Testis (tissue), 3 donors: ENCODE measurements around the gene ADARB1. TPM values are rescaled to one million over a fixed set of nuclear protein-coding genes. Genes with fewer than 3 reads are reported as not detected.
A peak's percentile ranks its signal among the peaks of the same experiment; 100 is the strongest.

Experiments used
- DNase-seq: peaks from one replicate; pipeline ENCODE4 v3.0.0-alpha.2; 2019
- H3K27ac ChIP-seq, 2 donors: fragments of 200-600 bp; sonication (generic); one replicate each; pipeline ENCODE4 v1.5.1; 2019
- H3K27me3 ChIP-seq: fragments of 200-600 bp; sonication (generic); one replicate; pipeline ENCODE4 v1.5.1; 2019
- H3K36me3 ChIP-seq: fragments of 200-600 bp; sonication (generic); one replicate; pipeline ENCODE4 v1.5.1; 2017; ENCODE audit warnings: low read depth; ENCODE audit errors: missing control alignments
- H3K4me1 ChIP-seq: fragments of 200-600 bp; sonication (generic); one replicate; pipeline ENCODE4 v1.5.1; 2019
- H3K4me3 ChIP-seq, 2 donors: fragments of 200-600 bp; sonication (generic); one replicate each; pipeline ENCODE4 v1.5.1; 2017 to 2019
- H3K9me3 ChIP-seq: fragments of 200-600 bp; sonication (generic); one replicate; pipeline ENCODE4 v1.5.1; 2017
- CTCF ChIP-seq, 3 experiments: fragments of 450-650 bp in 2 of 3; fragments of 200-600 bp in 1 of 3; sonication (generic) in 1 of 3; IDR thresholded peaks; one replicate each; pipeline ENCODE4 v1.5.1; 2016 to 2019; ENCODE audit warnings: antibody characterized with exemption in 3 of 3, mild to moderate bottlenecking in 2 of 3, moderate library complexity in 1 of 3
- POLR2A ChIP-seq: fragments of 450-650 bp; IDR thresholded peaks from one replicate; pipeline ENCODE4 v1.6.1; 2017; ENCODE audit warnings: antibody characterized with exemption, mild to moderate bottlenecking, moderate library complexity
- WGBS, 2 donors: methylation state at CpG; one replicate each; pipeline ENCODE4 v1.1.5; 2018; 5-methylcytosine and 5-hydroxymethylcytosine counted together
- intact Hi-C: fragments of 100-400 bp; cut with DNase I; formaldehyde crosslinking; loops from one replicate; pipeline ENCODE4 v1.15.1; 2023; ENCODE audit warnings: low total_unique reads
- polyA plus RNA-seq: library from polyadenylated mRNA; stranded (reverse); fragments of 350-450 nt; fragmentation: Illumina TruSeq; extraction: RNeasy Lipid Tissue Mini Kit (QIAGEN cat#74804); gene quantifications from one replicate; pipeline ENCODE4 v1.2.3, GENCODE V29; 2014; ENCODE audit warnings: low read depth, low replicate concordance; ENCODE audit not compliant: insufficient read depth
- total RNA-seq, 2 donors: library from RNA; depleted of rRNA; stranded (reverse); fragments of >200 nt; gene quantifications; one replicate each; pipeline ENCODE4 v1.2.3, GENCODE V29; 2016

ADARB1 gene
- total and polyA plus RNA-seq, 3 donors from 2014 or later, result 17.6 to 23.0 (median 17.6) TPM

GRCh38 chr21:45246386-45247320 lies 172.3 kb downstream of the ADARB1 start:
- 84 to 85% methylated on average over 19 to 20 of the region's 20 CpGs for WGBS, 2 donors
- Histone ChIP-seq H3K27me3 (no peaks in the 10 kb centered on the region), H3K27ac (no peak overlapping the region), H3K9me3 (no peaks in the 10 kb centered on the region), H3K36me3 (no peaks in the 10 kb centered on the region), H3K4me3 (no peak overlapping the region), H3K4me1 (peaks cover 9% of the 10 kb centered on the region)
- no peak for TF ChIP-seq CTCF (IDR thresholded peaks at IDR 0.05)
- no peak for TF ChIP-seq POLR2A
- intact Hi-C loops, result no loop called here
- DNase-seq, result no peak

GRCh38 chr21:45248301-45248892 lies 174.0 kb downstream of the ADARB1 start:
- H3K4me1 ChIP-seq, result peaks cover 9% of the 10 kb centered on the region
- H3K9me3 ChIP-seq, result no peaks in the 10 kb centered on the region
- DNase-seq, result no peak
- no peaks in the 10 kb centered on the region for H3K36me3 ChIP-seq
- no peak overlapping the region for H3K27ac ChIP-seq
- no peak overlapping the region for H3K4me3 ChIP-seq
- intact Hi-C loops, result no loop called here
- H3K27me3 ChIP-seq, result no peaks in the 10 kb centered on the region
- WGBS, 2 donors, result 54 to 58% methylated on average over 12 to 13 of the region's 13 CpGs
- no peak for TF ChIP-seq CTCF (IDR thresholded peaks at IDR 0.05)
- no peak for TF ChIP-seq POLR2A

GRCh38 chr21:45248893-45249381 lies 174.6 kb downstream of the ADARB1 start:
- H3K36me3 ChIP-seq, result no peaks in the 10 kb centered on the region
- H3K4me1 ChIP-seq, result peaks cover 9% of the 10 kb centered on the region
- peak; percentile 46 for DNase-seq
- intact Hi-C loops, result no loop called here
- TF ChIP-seq CTCF (IDR thresholded peaks at IDR 0.05), result no peak
- TF ChIP-seq POLR2A, result no peak
- H3K4me3 ChIP-seq, result no peak overlapping the region
- WGBS, 2 donors, result 39 to 52% methylated on average over 12 to 14 of the region's 14 CpGs
- no peak overlapping the region for H3K27ac ChIP-seq
- no peaks in the 10 kb centered on the region for H3K9me3 ChIP-seq
- H3K27me3 ChIP-seq, result no peaks in the 10 kb centered on the region

DNA sequence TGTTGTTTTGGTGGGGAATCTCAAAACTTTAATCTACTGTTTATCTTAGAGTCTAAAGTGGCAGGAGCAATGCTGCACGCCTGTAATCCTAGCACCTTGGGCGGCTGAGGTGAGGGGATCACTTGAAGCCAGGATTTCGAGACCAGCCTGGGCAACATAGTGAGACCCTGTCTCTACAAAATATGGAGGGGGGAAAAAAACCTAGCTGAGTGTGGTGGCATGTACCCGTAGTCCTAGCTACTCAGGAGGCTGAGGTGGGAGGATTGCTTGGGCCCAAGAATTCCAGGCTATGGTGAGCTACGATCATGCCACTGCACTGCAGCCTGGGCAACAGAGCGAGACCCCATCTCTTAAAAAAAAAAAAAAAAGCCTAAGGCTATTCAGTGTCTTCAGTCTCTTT lies 175.2 kb downstream of the ADARB1 start:
- no peaks in the 10 kb centered on the region for H3K36me3 ChIP-seq
- intact Hi-C loops, result no loop called here
- no peak overlapping the region for H3K4me3 ChIP-seq
- no peaks in the 10 kb centered on the region for H3K9me3 ChIP-seq
- 93 to 94% methylated on average over 6 of the region's 6 CpGs for WGBS, 2 donors
- no peak for DNase-seq
- TF ChIP-seq POLR2A, result no peak
- TF ChIP-seq CTCF (IDR thresholded peaks at IDR 0.05), result no peak
- no peaks in the 10 kb centered on the region for H3K27me3 ChIP-seq
- H3K27ac ChIP-seq, result no peak overlapping the region
- peaks cover 9% of the 10 kb centered on the region for H3K4me1 ChIP-seq
